ENCODE data around the gene WASF3.

DNA sequence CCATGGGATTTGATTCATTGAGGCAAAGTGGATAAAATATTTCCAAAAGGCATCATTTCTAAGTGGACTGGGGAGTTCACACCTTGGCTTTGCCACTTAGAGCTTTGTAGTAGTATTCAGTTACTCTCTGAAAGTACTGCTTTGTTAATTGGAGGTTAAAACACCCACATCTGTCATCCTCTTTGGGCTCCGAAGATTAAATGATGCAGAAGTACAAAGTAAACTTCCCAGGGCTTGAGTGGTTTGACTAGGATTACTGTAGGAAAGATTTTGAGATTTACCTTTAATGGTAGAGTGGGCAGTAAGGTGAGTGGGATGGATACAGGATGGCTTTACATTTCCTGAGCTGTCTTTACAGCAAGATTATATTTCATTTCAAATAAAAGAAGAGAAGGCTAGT lies 42.4 kb downstream of the WASF3 start:
- TF ChIP-seq, protein P1, sequence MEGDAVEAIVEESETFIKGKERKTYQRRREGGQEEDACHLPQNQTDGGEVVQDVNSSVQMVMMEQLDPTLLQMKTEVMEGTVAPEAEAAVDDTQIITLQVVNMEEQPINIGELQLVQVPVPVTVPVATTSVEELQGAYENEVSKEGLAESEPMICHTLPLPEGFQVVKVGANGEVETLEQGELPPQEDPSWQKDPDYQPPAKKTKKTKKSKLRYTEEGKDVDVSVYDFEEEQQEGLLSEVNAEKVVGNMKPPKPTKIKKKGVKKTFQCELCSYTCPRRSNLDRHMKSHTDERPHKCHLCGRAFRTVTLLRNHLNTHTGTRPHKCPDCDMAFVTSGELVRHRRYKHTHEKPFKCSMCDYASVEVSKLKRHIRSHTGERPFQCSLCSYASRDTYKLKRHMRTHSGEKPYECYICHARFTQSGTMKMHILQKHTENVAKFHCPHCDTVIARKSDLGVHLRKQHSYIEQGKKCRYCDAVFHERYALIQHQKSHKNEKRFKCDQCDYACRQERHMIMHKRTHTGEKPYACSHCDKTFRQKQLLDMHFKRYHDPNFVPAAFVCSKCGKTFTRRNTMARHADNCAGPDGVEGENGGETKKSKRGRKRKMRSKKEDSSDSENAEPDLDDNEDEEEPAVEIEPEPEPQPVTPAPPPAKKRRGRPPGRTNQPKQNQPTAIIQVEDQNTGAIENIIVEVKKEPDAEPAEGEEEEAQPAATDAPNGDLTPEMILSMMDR (conservative IDR thresholded peaks at IDR 0.05): no peak
- no peak for TF ChIP-seq EZH2 (IDR thresholded peaks at IDR 0.05; ENCODE audit: low read depth)
